NCI-H460 (cell line): Measurements from ENCODE around the gene KCND1. TPM values are rescaled to one million over a fixed set of nuclear protein-coding genes. Genes with fewer than 3 reads are reported as not detected.
A peak's percentile ranks its signal among the peaks of the same experiment; 100 is the strongest.

ENCODE experiments used
- DNase-seq: peaks from one replicate; pipeline ENCODE4 v3.0.0-alpha.2; 2016; ENCODE audit warnings: low read depth; ENCODE audit errors: extremely low read depth
- small RNA-seq, 2 experiments: library from RNA; depleted of rRNA; stranded (forward); fragments of <200 nt; gene quantifications; one replicate each; pipeline ENCODE3, GENCODE V24; 2014
- total RNA-seq: library from RNA; depleted of rRNA; stranded (reverse); fragments of >200 nt; shearing (Covaris generic); gene quantifications from 2 replicates; pipeline ENCODE4 v1.2.3, GENCODE V29; 2014; rRNA removed

Gene KCND1
- total RNA-seq, 1 experiment from 2014 or later: 0.72 TPM

- DNase-seq: no peak
These were observed 56.8 kb downstream of the KCND1 start for GRCh38 chrX:48914593-48915493.

GRCh38 chrX:48913605-48914366 is 57.9 kb downstream of the KCND1 start:
- DNase-seq: no peak

- peak; percentile 62 for DNase-seq
These were observed 60.0 kb downstream of the KCND1 start, which contains the start of gene SLC35A2 for GRCh38 chrX:48911412-48912182. SLC35A2 (minus strand) TSS chrX:48911646; CDS start chrX:48911636, 10 bp downstream.

Small RNA genes within 50 kb of the gene (small RNA-seq; reads per million reads assigned to genes)
- gene RNU6-722P: 0 reads per million in 2 experiments

Other genes starting within 250 kb of the KCND1 start
- gene GLOD5, start 210.1 kb downstream of the KCND1 start, total RNA-seq: not detected in 2 replicates
- not detected in 2 replicates for gene GATA1, start 185.3 kb downstream of the KCND1 start, total RNA-seq
- 40.1 and 44.9 TPM in 2 replicates for gene HDAC6, start 169.8 kb downstream of the KCND1 start, total RNA-seq
- 0.10 TPM in 1 of 2 replicates, not detected in the other for gene ERAS, start 145.3 kb downstream of the KCND1 start, total RNA-seq
- 7.5 and 8.1 TPM in 2 replicates for gene PCSK1N, start 136.2 kb downstream of the KCND1 start, total RNA-seq
- gene TIMM17B, start 74.1 kb downstream of the KCND1 start, total RNA-seq: 82.3 and 102 TPM in 2 replicates
- 94.3 and 105 TPM in 2 replicates for gene PQBP1, start 73.9 kb downstream of the KCND1 start, total RNA-seq
- gene SLC35A2, start 60.2 kb downstream of the KCND1 start, total RNA-seq: 22.8 and 25.9 TPM in 2 replicates
- 19.3 and 21.4 TPM in 2 replicates for gene PIM2, start 52.8 kb downstream of the KCND1 start, total RNA-seq
- 25.5 and 28.6 TPM in 2 replicates for gene OTUD5, start 14.2 kb downstream of the KCND1 start, total RNA-seq
- gene GRIPAP1, start 30.4 kb upstream of the KCND1 start, total RNA-seq: 31.6 and 33.1 TPM in 2 replicates
- gene TFE3, start 71.5 kb upstream of the KCND1 start, total RNA-seq: 56.8 and 59.4 TPM in 2 replicates
- gene CCDC120, start 87.2 kb upstream of the KCND1 start, total RNA-seq: 0.22 and 0.52 TPM in 2 replicates
- 8.1 and 11.1 TPM in 2 replicates for gene PRAF2, start 102.2 kb upstream of the KCND1 start, total RNA-seq
- gene WDR45, start 108.0 kb upstream of the KCND1 start, total RNA-seq: 85.0 and 104 TPM in 2 replicates
- 30.6 and 31.7 TPM in 2 replicates for gene GPKOW, start 151.9 kb upstream of the KCND1 start, total RNA-seq
- gene MAGIX, start 190.9 kb upstream of the KCND1 start, total RNA-seq: 0.89 and 2.4 TPM in 2 replicates
- 238 and 249 TPM in 2 replicates for gene PLP2, start 200.1 kb upstream of the KCND1 start, total RNA-seq
- 11.0 and 13.3 TPM in 2 replicates for gene PRICKLE3, start 214.5 kb upstream of the KCND1 start, total RNA-seq
- gene SYP, start 228.3 kb upstream of the KCND1 start, total RNA-seq: 0.89 and 0.92 TPM in 2 replicates